Measurements from ENCODE around the gene RNF34.

GRCh38 chr12:121423253-121423652, 23.3 kb downstream of the RNF34 start:
- TF ChIP-seq ZNF263 (CRISPR knock-in tag; IDR thresholded peaks at IDR 0.05; ENCODE audit: low read depth) (no peak), ATF3 (CRISPR knock-in tag; conservative IDR thresholded peaks at IDR 0.05) (no peak), CTCF (IDR thresholded peaks at IDR 0.05) (no peak), TCF7 (CRISPR knock-in tag; IDR thresholded peaks at IDR 0.05; ENCODE audit: low read depth) (no peak), TEAD4 (CRISPR knock-in tag; IDR thresholded peaks at IDR 0.05) (no peak), PREB (CRISPR knock-in tag; IDR thresholded peaks at IDR 0.05; ENCODE audit: borderline replicate concordance) (no peak), STAT6 (CRISPR knock-in tag; conservative IDR thresholded peaks at IDR 0.05; ENCODE audit: low read depth) (no peak), ZNF232 (CRISPR knock-in tag; IDR thresholded peaks at IDR 0.05) (no peak), NR3C1 (CRISPR knock-in tag; conservative IDR thresholded peaks at IDR 0.05; ENCODE audit: low read depth) (no peak), ZBTB43 (CRISPR knock-in tag; IDR thresholded peaks at IDR 0.05) (no peak), GABPB1 (CRISPR knock-in tag; IDR thresholded peaks at IDR 0.05) (no peak), ATF2 (CRISPR knock-in tag; IDR thresholded peaks at IDR 0.05; ENCODE audit: borderline replicate concordance, low read depth) (no peak), HMGXB4 (CRISPR knock-in tag; IDR thresholded peaks at IDR 0.05) (no peak)

All from WTC11 (cell line).